Neural cell (in vitro differentiated cells): ENCODE measurements around the gene APBA2.

Experiments used
- EP300 ChIP-seq: fragments of 450-650 bp; conservative IDR thresholded peaks from 2 replicates; pipeline ENCODE4 v1.6.1; 2014; ENCODE audit warnings: antibody characterized with exemption, mild to moderate bottlenecking, moderate library complexity; ENCODE audit not compliant: poor library complexity, severe bottlenecking
- EZH2 ChIP-seq: fragments of 200-600, 300-800 bp; shearing (Covaris generic), sonication (generic); IDR thresholded peaks from 2 replicates; pipeline ENCODE4 v1.6.1; 2014; ENCODE audit warnings: antibody characterized with exemption, low read length, borderline replicate concordance, mild to moderate bottlenecking; ENCODE audit not compliant: insufficient read depth, poor library complexity, severe bottlenecking
- POLR2AphosphoS5 ChIP-seq: IDR thresholded peaks from 2 replicates; pipeline ENCODE4 v1.6.1; 2012
- RAD21 ChIP-seq: fragments of 450-650 bp; conservative IDR thresholded peaks from 2 replicates; pipeline ENCODE4 v1.6.1; 2014; ENCODE audit warnings: antibody characterized with exemption, mild to moderate bottlenecking, moderate library complexity
- TF ChIP-seq, protein P1 (sequence below): fragments of 450-650 bp; IDR thresholded peaks from 2 replicates; pipeline ENCODE4 v1.5.1; 2014; ENCODE audit warnings: antibody characterized with exemption, mild to moderate bottlenecking, moderate library complexity; ENCODE audit not compliant: poor library complexity, severe bottlenecking

DNA sequence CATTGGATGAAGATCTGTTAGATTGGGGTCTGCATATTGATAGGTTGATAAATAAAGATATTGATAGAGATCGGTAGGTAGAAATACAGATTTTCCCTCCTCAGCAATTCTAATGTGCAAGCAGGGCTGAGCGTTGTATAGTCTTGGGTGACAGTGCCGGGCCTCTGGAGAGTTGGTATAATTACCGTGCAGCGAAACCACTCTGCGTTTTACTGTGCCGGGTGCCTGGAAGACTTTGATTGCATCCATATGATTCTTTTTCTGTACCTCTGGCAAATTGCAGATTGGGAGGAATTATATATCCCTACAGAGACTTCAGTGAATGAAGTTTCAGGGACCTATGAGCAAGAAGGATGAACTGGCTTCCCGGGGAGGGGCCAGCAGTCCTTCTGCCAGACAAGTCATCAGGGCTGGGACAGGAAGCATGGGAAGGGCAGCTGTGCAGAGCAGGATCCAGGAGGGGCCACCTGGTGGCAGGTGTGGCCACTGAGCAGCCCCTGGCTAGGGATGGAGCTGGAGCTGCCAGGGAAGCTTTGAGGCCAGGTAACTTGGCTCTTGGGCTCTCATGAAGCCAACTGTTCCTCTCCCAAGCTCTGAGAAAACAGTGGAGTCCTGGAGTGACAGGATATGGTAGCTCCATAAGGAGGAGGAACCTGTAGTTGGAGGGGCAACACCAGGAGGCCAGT is 132.5 kb downstream of the APBA2 start:
- no peak for TF ChIP-seq EZH2
- TF ChIP-seq, protein P1, sequence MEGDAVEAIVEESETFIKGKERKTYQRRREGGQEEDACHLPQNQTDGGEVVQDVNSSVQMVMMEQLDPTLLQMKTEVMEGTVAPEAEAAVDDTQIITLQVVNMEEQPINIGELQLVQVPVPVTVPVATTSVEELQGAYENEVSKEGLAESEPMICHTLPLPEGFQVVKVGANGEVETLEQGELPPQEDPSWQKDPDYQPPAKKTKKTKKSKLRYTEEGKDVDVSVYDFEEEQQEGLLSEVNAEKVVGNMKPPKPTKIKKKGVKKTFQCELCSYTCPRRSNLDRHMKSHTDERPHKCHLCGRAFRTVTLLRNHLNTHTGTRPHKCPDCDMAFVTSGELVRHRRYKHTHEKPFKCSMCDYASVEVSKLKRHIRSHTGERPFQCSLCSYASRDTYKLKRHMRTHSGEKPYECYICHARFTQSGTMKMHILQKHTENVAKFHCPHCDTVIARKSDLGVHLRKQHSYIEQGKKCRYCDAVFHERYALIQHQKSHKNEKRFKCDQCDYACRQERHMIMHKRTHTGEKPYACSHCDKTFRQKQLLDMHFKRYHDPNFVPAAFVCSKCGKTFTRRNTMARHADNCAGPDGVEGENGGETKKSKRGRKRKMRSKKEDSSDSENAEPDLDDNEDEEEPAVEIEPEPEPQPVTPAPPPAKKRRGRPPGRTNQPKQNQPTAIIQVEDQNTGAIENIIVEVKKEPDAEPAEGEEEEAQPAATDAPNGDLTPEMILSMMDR: no peak
- no peak for TF ChIP-seq POLR2AphosphoS5
- no peak for TF ChIP-seq EP300
- no peak for TF ChIP-seq RAD21
